Erythroblast (primary cell): Measurements from ENCODE around the gene MCTP1.

Experiments
- GATA1 ChIP-seq: IDR thresholded peaks from 2 replicates; pipeline ENCODE4 v1.6.1; 2011; ENCODE audit warnings: low read depth, mild to moderate bottlenecking, control low read depth, low read length, moderate library complexity
- POLR2A ChIP-seq: IDR thresholded peaks from 2 replicates; pipeline ENCODE4 v1.6.1; 2011; ENCODE audit warnings: mild to moderate bottlenecking, low read length

DNA sequence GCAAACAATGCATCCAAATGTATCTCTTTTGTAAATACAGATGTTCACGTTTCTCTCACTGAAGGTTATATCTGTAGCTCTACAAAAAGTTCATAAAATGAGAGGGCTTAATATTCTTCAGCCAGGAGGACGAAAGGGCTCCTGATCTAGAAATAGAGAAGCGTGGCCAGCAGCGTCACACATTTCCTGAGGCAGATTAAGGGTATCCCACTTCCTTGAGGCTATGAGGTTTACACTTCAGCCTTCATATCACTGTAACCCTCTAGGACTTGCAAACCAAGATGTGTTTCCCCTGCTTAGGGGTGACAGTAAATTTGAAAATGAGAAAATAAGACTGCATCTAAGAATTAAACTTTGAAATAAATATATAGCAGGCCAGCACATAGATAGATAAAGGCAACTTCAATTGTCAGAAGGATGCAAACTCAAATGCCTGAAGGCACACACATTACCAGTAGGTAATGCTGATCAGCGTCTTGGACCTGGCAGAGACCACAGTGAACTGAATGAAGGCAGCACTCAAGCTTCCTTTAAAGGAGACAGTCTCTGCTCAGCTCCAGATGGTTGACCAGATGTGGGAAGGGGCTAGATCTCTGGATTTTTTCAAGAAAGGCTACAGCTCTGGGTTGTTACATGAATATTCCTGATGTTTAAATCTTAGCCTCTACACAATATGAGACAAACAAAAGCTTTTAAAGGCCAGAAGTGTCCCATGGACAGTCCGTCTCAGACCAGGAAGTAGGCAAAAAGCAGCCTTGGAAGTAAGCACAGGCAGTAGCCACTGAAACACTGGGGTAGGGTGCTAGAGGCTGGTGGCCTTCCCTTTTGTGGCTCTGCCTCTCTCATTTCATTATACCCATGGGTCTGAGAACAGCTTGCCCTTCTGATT lies 197.7 kb downstream of the MCTP1 start:
- TF ChIP-seq GATA1 = no peak
- no peak for TF ChIP-seq POLR2A
